GM19468 (cell line): ENCODE data around the gene TPRG1L.
"Not testable (repeated sequence)": the region's sequence is repeated elsewhere in the genome, so short reads cannot be mapped to it uniquely, and the experiment has no call there.

ENCODE experiments used
- ATAC-seq: cut with Tn5 transposase; IDR thresholded peaks from one replicate; pipeline ENCODE4 v1.9.1; 2021; ENCODE audit warnings: mild to moderate bottlenecking, moderate library complexity, moderate number of reproducible peaks; ENCODE audit not compliant: unreplicated experiment; ENCODE audit errors: extremely low read depth

TPRG1L gene

GRCh38 chr1:3606779-3607702, 17.8 kb upstream of the TPRG1L start:
- no peak for ATAC-seq

GRCh38 chr1:3607703-3608065, 17.1 kb upstream of the TPRG1L start:
- ATAC-seq, result no peak

GRCh38 chr1:3608154-3608553, 16.7 kb upstream of the TPRG1L start:
- ATAC-seq, result no peak

GRCh38 chr1:3609016-3609768, 15.6 kb upstream of the TPRG1L start:
- ATAC-seq, result no peak

GRCh38 chr1:3609769-3610526, 14.9 kb upstream of the TPRG1L start:
- no peak for ATAC-seq

- no peak for ATAC-seq
Measured at GRCh38 chr1:3610527-3611169, 14.2 kb upstream of the TPRG1L start.

GRCh38 chr1:3611170-3612019, 13.4 kb upstream of the TPRG1L start, which contains the start of gene MEGF6:
Gene MEGF6 (minus strand): TSS chr1:3611508. CDS start chr1:3611268, 240 bp downstream.
- ATAC-seq, result no peak

- ATAC-seq, result no peak
Measured at GRCh38 chr1:3612123-3612522, 12.7 kb upstream of the TPRG1L start.

GRCh38 chr1:3614755-3615742, 9.8 kb upstream of the TPRG1L start:
- no peak for ATAC-seq

- ATAC-seq, result no peak
Measured at GRCh38 chr1:3616861-3617260, 8.0 kb upstream of the TPRG1L start.

GRCh38 chr1:3617806-3618345, 6.9 kb upstream of the TPRG1L start:
- ATAC-seq, result no peak

GRCh38 chr1:3618531-3618880, 6.3 kb upstream of the TPRG1L start:
- no peak for ATAC-seq

- ATAC-seq, result no peak
Measured at GRCh38 chr1:3618881-3619671, 5.7 kb upstream of the TPRG1L start.

- ATAC-seq, result no peak
Measured at GRCh38 chr1:3620708-3621107, 4.1 kb upstream of the TPRG1L start.

- not testable (repeated sequence) for ATAC-seq
Measured at GRCh38 chr1:3621151-3621671, 3.6 kb upstream of the TPRG1L start.

GRCh38 chr1:3622102-3622501, 2.7 kb upstream of the TPRG1L start:
- not testable (repeated sequence) for ATAC-seq
